ENCODE measurements around the gene NXNL2. TPM values are rescaled to one million over a fixed set of nuclear protein-coding genes. Genes with fewer than 3 reads are reported as not detected.

NXNL2 gene
- total RNA-seq, 2 experiments from 2014 or later: not detected

DNA sequence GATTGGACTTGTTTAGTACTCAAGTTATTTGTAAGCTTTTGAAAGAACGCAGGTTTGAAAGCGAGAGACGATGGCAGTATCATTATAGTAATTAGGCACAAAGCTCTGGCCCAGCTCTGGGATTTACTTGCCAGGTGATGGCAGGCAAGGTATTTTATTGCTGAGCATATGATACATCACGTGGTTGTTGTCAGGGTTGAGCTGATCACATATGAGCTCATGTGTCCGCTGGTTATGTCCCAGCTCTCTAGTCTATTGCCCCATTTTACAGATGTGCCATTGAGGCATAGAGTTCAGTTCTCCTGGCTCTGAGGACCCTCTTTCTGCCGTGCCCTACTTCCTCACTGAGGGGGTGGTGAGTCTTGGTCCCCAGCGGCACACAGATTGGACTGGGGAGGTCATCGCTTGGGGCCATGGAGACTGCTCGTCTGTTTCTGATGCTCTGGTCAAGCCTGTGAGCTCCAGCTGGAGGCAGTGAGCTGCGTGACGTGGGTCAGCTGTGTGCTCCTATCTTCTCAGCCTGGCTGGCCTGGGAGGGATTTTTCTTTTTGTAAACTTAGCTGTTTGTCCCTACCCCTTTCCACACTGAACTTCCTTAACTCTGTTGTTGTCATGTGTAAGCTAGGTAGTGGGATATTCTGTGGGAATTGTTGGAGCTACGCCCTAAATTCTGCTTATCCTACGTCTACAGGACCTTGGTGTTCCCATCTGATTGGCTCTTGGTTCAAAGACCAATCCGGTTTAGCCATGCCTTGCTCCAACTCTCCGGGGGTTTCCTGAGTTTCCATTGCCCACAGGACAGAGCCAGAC is 2.2 kb downstream of the NXNL2 start:
- H3K9me3 Mint-ChIP-seq: no peaks in the 10 kb centered on the region
- DNase-seq: no peak
- TF ChIP-seq, protein P1, sequence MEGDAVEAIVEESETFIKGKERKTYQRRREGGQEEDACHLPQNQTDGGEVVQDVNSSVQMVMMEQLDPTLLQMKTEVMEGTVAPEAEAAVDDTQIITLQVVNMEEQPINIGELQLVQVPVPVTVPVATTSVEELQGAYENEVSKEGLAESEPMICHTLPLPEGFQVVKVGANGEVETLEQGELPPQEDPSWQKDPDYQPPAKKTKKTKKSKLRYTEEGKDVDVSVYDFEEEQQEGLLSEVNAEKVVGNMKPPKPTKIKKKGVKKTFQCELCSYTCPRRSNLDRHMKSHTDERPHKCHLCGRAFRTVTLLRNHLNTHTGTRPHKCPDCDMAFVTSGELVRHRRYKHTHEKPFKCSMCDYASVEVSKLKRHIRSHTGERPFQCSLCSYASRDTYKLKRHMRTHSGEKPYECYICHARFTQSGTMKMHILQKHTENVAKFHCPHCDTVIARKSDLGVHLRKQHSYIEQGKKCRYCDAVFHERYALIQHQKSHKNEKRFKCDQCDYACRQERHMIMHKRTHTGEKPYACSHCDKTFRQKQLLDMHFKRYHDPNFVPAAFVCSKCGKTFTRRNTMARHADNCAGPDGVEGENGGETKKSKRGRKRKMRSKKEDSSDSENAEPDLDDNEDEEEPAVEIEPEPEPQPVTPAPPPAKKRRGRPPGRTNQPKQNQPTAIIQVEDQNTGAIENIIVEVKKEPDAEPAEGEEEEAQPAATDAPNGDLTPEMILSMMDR (IDR thresholded peaks at IDR 0.05): no peak
- H3K4me3 Mint-ChIP-seq: no peak overlapping the region
- no peak for ATAC-seq
- no peak overlapping the region for H3K27ac Mint-ChIP-seq
- peaks cover 47% of the 10 kb centered on the region for H3K27me3 Mint-ChIP-seq
- no peaks in the 10 kb centered on the region for H3K36me3 Mint-ChIP-seq (ENCODE audit: low read depth)
- intact Hi-C loops (cut with micrococcal nuclease): no loop called here
- ChIA-PET CTCF (no interaction called here), POLR2A (no interaction called here)
- H3K4me1 Mint-ChIP-seq (ENCODE audit: low read depth): peaks cover 8% of the 10 kb centered on the region

- TF ChIP-seq, protein P1 (IDR thresholded peaks at IDR 0.05): no peak
- no peak for ATAC-seq
- Mint-ChIP-seq H3K4me1 (ENCODE audit: low read depth) (peaks cover 8% of the 10 kb centered on the region), H3K36me3 (ENCODE audit: low read depth) (no peaks in the 10 kb centered on the region), H3K4me3 (no peak overlapping the region), H3K27me3 (peaks cover 47% of the 10 kb centered on the region), H3K27ac (no peak overlapping the region), H3K9me3 (no peaks in the 10 kb centered on the region)
- ChIA-PET POLR2A (no interaction called here), CTCF (no interaction called here)
- intact Hi-C loops (cut with micrococcal nuclease): no loop called here
- DNase-seq: peak; percentile 64
Observed at GRCh38 chr9:88537761-88538091, 2.7 kb downstream of the NXNL2 start.

DNA sequence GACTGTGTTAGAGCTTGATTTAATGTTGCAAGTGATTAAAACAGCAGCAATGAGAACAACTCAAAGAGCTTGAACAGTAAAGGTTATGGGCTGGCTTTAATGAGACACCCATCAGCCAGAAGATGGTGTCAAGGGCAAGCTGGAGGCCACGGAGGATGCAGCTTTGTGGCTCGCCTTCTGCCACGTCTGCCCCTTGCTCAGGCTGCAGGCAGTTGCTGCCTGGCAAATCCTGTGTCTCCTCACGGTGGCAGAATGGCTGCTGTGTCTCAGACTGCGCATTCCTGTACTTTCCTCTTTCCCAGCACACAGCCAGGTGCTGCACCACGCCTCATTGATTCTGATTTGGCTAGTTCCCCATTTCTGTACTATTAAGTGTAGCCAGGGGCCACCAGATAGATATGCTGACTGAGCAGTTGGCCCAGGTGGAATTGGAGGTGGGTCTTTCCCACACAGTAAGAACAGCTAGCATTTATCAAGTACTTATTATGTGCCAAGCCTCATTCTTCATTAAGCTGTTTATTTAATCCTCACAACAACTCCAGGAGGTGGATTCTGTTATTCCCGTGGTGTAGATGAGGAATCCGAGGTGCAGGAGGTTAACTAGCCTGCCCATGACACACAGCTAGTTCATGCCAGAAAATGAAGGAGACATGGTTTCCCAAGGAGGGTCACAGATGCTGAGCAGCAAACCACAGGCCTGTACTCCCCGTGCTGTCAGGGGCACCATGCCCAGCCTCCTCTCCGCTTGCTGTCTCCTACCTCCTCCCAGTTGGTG is 3.5 kb downstream of the NXNL2 start:
- Mint-ChIP-seq H3K4me1 (ENCODE audit: low read depth) (peaks cover 4% of the 10 kb centered on the region), H3K9me3 (no peaks in the 10 kb centered on the region), H3K4me3 (no peak overlapping the region), H3K27ac (no peak overlapping the region), H3K27me3 (peaks cover 40% of the 10 kb centered on the region), H3K36me3 (ENCODE audit: low read depth) (no peaks in the 10 kb centered on the region)
- POLR2A ChIA-PET: no interaction called here
- intact Hi-C loops (cut with micrococcal nuclease): no loop called here
- DNase-seq (no peak), ATAC-seq (no peak)
- TF ChIP-seq, protein P1 (IDR thresholded peaks at IDR 0.05): no peak
- CTCF ChIA-PET: no interaction called here

GRCh38 chr9:88539246-88539645 is 4.3 kb downstream of the NXNL2 start:
- POLR2A ChIA-PET: no interaction called here
- Mint-ChIP-seq H3K9me3 (no peaks in the 10 kb centered on the region), H3K27me3 (peaks cover 34% of the 10 kb centered on the region), H3K4me3 (no peak overlapping the region), H3K27ac (no peak overlapping the region), H3K36me3 (ENCODE audit: low read depth) (no peaks in the 10 kb centered on the region), H3K4me1 (ENCODE audit: low read depth) (no peaks in the 10 kb centered on the region)
- DNase-seq (no peak), ATAC-seq (no peak)
- intact Hi-C loops (cut with micrococcal nuclease): no loop called here
- CTCF ChIA-PET: no interaction called here
- TF ChIP-seq, protein P1 (IDR thresholded peaks at IDR 0.05): no peak

- Mint-ChIP-seq H3K27me3 (peaks cover 30% of the 10 kb centered on the region), H3K27ac (no peak overlapping the region), H3K9me3 (no peaks in the 10 kb centered on the region), H3K4me1 (ENCODE audit: low read depth) (no peaks in the 10 kb centered on the region), H3K36me3 (ENCODE audit: low read depth) (no peaks in the 10 kb centered on the region), H3K4me3 (no peak overlapping the region)
- no peak for ATAC-seq
- ChIA-PET CTCF (no interaction called here), POLR2A (no interaction called here)
- no peak for DNase-seq
- intact Hi-C loops (cut with micrococcal nuclease): no loop called here
- TF ChIP-seq, protein P1 (IDR thresholded peaks at IDR 0.05): no peak
Observed at GRCh38 chr9:88540251-88540763, 5.3 kb downstream of the NXNL2 start.

All from activated CD8-positive, alpha-beta T cell treated with anti-CD3 and anti-CD28 coated beads for 36 hours (primary cell).